ENCODE results near the gene C14orf119.

C14orf119 gene

GRCh38 chr14:23109769-23110168 lies 14.5 kb downstream of the C14orf119 start:
- DNase-seq (ENCODE audit: low spot score) = no peak

- DNase-seq (ENCODE audit: low spot score) = no peak
Measured at GRCh38 chr14:23110579-23111365, 15.5 kb downstream of the C14orf119 start.

GRCh38 chr14:23112359-23113178 lies 17.3 kb downstream of the C14orf119 start:
- no peak for DNase-seq (ENCODE audit: low spot score)

- DNase-seq (ENCODE audit: low spot score) = no peak
Measured at GRCh38 chr14:23113431-23114119, 18.3 kb downstream of the C14orf119 start.

- no peak for DNase-seq (ENCODE audit: low spot score)
Measured at GRCh38 chr14:23114120-23114458, 18.8 kb downstream of the C14orf119 start.

- DNase-seq (ENCODE audit: low spot score) = no peak
Measured at GRCh38 chr14:23114669-23115038, 19.3 kb downstream of the C14orf119 start.

GRCh38 chr14:23115039-23115731 lies 19.9 kb downstream of the C14orf119 start:
- no peak for DNase-seq (ENCODE audit: low spot score)

GRCh38 chr14:23115918-23116317 lies 20.6 kb downstream of the C14orf119 start:
- no peak for DNase-seq (ENCODE audit: low spot score)

- DNase-seq (ENCODE audit: low spot score) = no peak
Measured at GRCh38 chr14:23117371-23118020, 22.2 kb downstream of the C14orf119 start.

GRCh38 chr14:23118506-23119362 lies 23.4 kb downstream of the C14orf119 start, which contains the start of gene CEBPE:
Gene CEBPE, minus strand, starts transcription at chr14:23119255. Its CDS starts 164 bp downstream, at chr14:23119091.
- DNase-seq (ENCODE audit: low spot score) = no peak

- DNase-seq (ENCODE audit: low spot score) = no peak
Measured at GRCh38 chr14:23119363-23120327, 24.3 kb downstream of the C14orf119 start.

GRCh38 chr14:23120541-23121251 lies 25.4 kb downstream of the C14orf119 start:
- peak; percentile 88 for DNase-seq (ENCODE audit: low spot score)

GRCh38 chr14:23121361-23121771 lies 26.1 kb downstream of the C14orf119 start:
- peak; percentile 18 for DNase-seq (ENCODE audit: low spot score)

GRCh38 chr14:23122086-23122485 lies 26.8 kb downstream of the C14orf119 start:
- DNase-seq (ENCODE audit: low spot score) = no peak

- no peak for DNase-seq (ENCODE audit: low spot score)
Measured at GRCh38 chr14:23123419-23123818, 28.1 kb downstream of the C14orf119 start.

GRCh38 chr14:23124337-23124954 lies 29.1 kb downstream of the C14orf119 start:
- DNase-seq (ENCODE audit: low spot score) = no peak

GRCh38 chr14:23125011-23125410 lies 29.7 kb downstream of the C14orf119 start:
- no peak for DNase-seq (ENCODE audit: low spot score)

GRCh38 chr14:23125933-23126524 lies 30.7 kb downstream of the C14orf119 start:
- DNase-seq (ENCODE audit: low spot score) = no peak
